Panc1 (cell line): ENCODE results near the gene HID1. TPM values are rescaled to one million over a fixed set of nuclear protein-coding genes. Genes with fewer than 3 reads are reported as not detected.

ENCODE experiments used
- ATAC-seq: fragments of 200-7000 bp; cut with Tn5 transposase; 2 replicates; pipeline ENCODE4 v1.9.1; 2020; ENCODE audit warnings: mild to moderate bottlenecking, moderate library complexity
- BruUV-seq: library from RNA; stranded (reverse); fragments of 400-500 nt; replicated peaks from 2 replicates; lab custom pipeline; 2021; lab: Mats Ljungman, UMichigan
- CTCF ChIA-PET: fragments of 300-600 bp; sonication (Branson Sonifier 250); formaldehyde crosslinking; loops from one replicate; lab custom pipeline; 2022; ENCODE audit warnings: antibody characterized with exemption; lab: Charles Lee
- POLR2A ChIA-PET: fragments of 300-600 bp; sonication (Branson Sonifier 250); formaldehyde crosslinking; loops from one replicate; lab custom pipeline; 2022; ENCODE audit warnings: antibody characterized with exemption; lab: Charles Lee
- DNase-seq: peaks from one replicate; pipeline ENCODE4 v3.0.0-alpha.2; 2010; ENCODE audit warnings: low read depth, low spot score
- H3K27ac ChIP-seq: 2 replicates; pipeline ENCODE4 v1.5.1; 2011; ENCODE audit warnings: mild to moderate bottlenecking, low read length, inconsistent platforms
- H3K27me3 ChIP-seq: fragments of 200-500 bp; sonication (Bioruptor generic); 2 replicates; pipeline ENCODE4 v1.6.0; 2014; ENCODE audit warnings: low read length, inconsistent platforms; ENCODE audit not compliant: control insufficient read depth, insufficient read depth
- H3K36me3 ChIP-seq: fragments of 200-500 bp; sonication (Bioruptor generic); 2 replicates; pipeline ENCODE4 v1.5.1; 2014; ENCODE audit warnings: inconsistent platforms, mild to moderate bottlenecking, low read length, moderate library complexity; ENCODE audit not compliant: control insufficient read depth, insufficient read depth
- H3K4me1 ChIP-seq: 2 replicates; pipeline ENCODE4 v1.5.1; 2011; ENCODE audit warnings: inconsistent platforms, mild to moderate bottlenecking, low read length, moderate library complexity; ENCODE audit not compliant: control insufficient read depth, insufficient read depth
- H3K4me3 ChIP-seq, 2 experiments: 2 replicates each; pipeline ENCODE4 v1.5.1; 2011 to 2012; ENCODE audit warnings: low read depth in 2 of 2, low read length in 2 of 2, mild to moderate bottlenecking in 2 of 2, inconsistent platforms in 1 of 2, moderate library complexity in 1 of 2
- H3K9me3 ChIP-seq: fragments of 200-500 bp; sonication (Bioruptor generic); 2 replicates; pipeline ENCODE4 v1.5.1; 2014; ENCODE audit warnings: low read depth, mild to moderate bottlenecking, inconsistent platforms, low read length, moderate library complexity; ENCODE audit not compliant: control insufficient read depth, insufficient read depth
- CTCF ChIP-seq: fragments of 450-650 bp; IDR thresholded peaks from 2 replicates; pipeline ENCODE4 v1.5.1; 2017; ENCODE audit warnings: mild to moderate bottlenecking
- POLR2AphosphoS5 ChIP-seq: IDR thresholded peaks from 2 replicates; pipeline ENCODE4 v1.6.1; 2012; ENCODE audit warnings: mild to moderate bottlenecking, low read depth, low read length, moderate library complexity
- REST ChIP-seq, 2 experiments: IDR thresholded peaks; 2 replicates each; pipeline ENCODE4 v1.6.1; 2011 to 2012; ENCODE audit warnings: low read depth in 2 of 2, control low read depth in 1 of 2, low read length in 1 of 2, mild to moderate bottlenecking in 1 of 2, moderate library complexity in 1 of 2; ENCODE audit not compliant: insufficient read depth in 1 of 2
- SIN3A ChIP-seq: IDR thresholded peaks from 2 replicates; pipeline ENCODE4 v1.6.1; 2012; ENCODE audit warnings: low read depth, mild to moderate bottlenecking, low read length, moderate library complexity, borderline replicate concordance; ENCODE audit not compliant: insufficient read depth
- TCF7L2 ChIP-seq: IDR thresholded peaks from 2 replicates; pipeline ENCODE4 v1.6.1; 2011; ENCODE audit warnings: mild to moderate bottlenecking, low read depth, low read length, inconsistent platforms
- in situ Hi-C: cut with HindIII; loops from 2 replicates; pipeline ENCODE4 v1.10.0; 2016; ENCODE audit warnings: low sequenced_read_pairs, low pct_unique_long_range_greater_than_20kb
- intact Hi-C: fragments of 100-400 bp; cut with micrococcal nuclease; formaldehyde crosslinking; loops from one replicate; pipeline ENCODE4 v1.10.0; 2022; ENCODE audit not compliant: unreplicated experiment
- total RNA-seq: library from RNA; stranded (reverse); gene quantifications from one replicate; pipeline ENCODE4 v1.2.1, GENCODE V29; 2021; ENCODE audit not compliant: unreplicated experiment

HID1 gene
- total RNA-seq, 1 experiment from 2014 or later, result 10.9 TPM

- intact Hi-C loops (no loop called here), in situ Hi-C loops (no loop called here)
- Histone ChIP-seq H3K27me3 (no peaks in the 10 kb centered on the region), H3K4me1 (peaks cover 13% of the 10 kb centered on the region), H3K4me3 (peak overlapping the region; percentile 63 to 83), H3K27ac (peak overlapping the region; percentile 86), H3K9me3 (no peaks in the 10 kb centered on the region), H3K36me3 (no peaks in the 10 kb centered on the region)
- ATAC-seq, result peak; percentile 96
- ChIA-PET CTCF (interaction anchor here (0.5 kb wide), 1 partner anchor 69 kb away, joined by 7 read pairs; no protein-coding TSS in a partner anchor), POLR2A (no interaction called here)
- DNase-seq, result no peak
- TF ChIP-seq CTCF, result no peak
- peak; percentile 91 for TF ChIP-seq POLR2AphosphoS5
- TF ChIP-seq TCF7L2, result no peak
- no peak for TF ChIP-seq REST (IDR thresholded peaks at IDR 0.05; ENCODE audit: insufficient read depth in 1 of 2, low read depth in 2 of 2, low read length in 1 of 2)
- peak; percentile 64; the same call in 1 of the 2 replicates for TF ChIP-seq SIN3A
- BruUV-seq, result no TSS peak
These were observed 9.6 kb upstream of the HID1 start for GRCh38 chr17:74981979-74982662.

DNA sequence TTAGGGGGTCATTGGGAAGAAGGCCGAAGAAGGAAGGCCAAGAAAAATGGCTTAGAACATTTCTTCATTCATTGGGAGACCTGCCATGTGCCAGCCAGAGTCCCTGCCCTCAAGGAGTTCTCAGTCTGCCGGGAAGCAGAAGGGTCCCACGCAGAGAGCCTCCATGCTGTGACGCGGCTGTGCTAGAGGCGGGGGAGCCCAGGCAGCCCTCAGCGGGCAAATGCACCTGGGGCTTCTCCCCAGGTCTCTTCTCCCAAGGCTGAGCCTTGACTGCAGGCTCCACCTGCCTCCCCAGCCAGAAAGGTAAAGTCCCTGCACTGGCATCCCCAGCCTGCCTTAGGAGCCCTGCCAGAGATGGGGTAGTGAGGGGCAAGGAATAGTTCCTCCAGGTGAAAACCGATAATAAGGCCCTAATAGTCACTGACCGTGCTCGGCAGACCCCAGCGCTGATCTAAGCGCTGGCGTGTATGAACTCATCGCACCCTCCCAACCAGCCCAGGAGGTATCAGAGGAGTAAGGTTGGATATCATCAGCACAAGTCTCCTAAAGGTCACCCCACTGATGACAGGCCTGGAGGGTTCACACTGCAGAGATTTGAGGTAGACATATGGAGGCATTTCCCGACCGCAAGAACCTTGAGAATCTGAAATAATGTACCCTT, 8.9 kb upstream of the HID1 start:
- CTCF ChIA-PET, result no interaction called here
- H3K36me3 ChIP-seq, result no peaks in the 10 kb centered on the region
- no peaks in the 10 kb centered on the region for H3K27me3 ChIP-seq
- no peak for DNase-seq
- no peaks in the 10 kb centered on the region for H3K9me3 ChIP-seq
- TF ChIP-seq TCF7L2, result no peak
- no peak for TF ChIP-seq POLR2AphosphoS5
- TF ChIP-seq CTCF, result no peak
- no peak for TF ChIP-seq SIN3A
- TF ChIP-seq REST (IDR thresholded peaks at IDR 0.05; ENCODE audit: insufficient read depth in 1 of 2, low read depth in 2 of 2, low read length in 1 of 2), result no peak
- intact Hi-C loops (no loop called here), in situ Hi-C loops (no loop called here)
- H3K4me1 ChIP-seq, result peaks cover 13% of the 10 kb centered on the region
- POLR2A ChIA-PET, result no interaction called here
- peak overlapping the region; percentile 63 to 83 for H3K4me3 ChIP-seq
- ATAC-seq, result no peak; the same call in 1 of the 2 replicates
- peak overlapping the region; percentile 86 for H3K27ac ChIP-seq
- no TSS peak for BruUV-seq
